NCI-H82 (cell line): ENCODE measurements around the gene IL16.

ENCODE experiments used
- DNase-seq: peaks from one replicate; lab custom pipeline; 2025; lab: John Stamatoyannopoulos, UW

Gene IL16

DNA sequence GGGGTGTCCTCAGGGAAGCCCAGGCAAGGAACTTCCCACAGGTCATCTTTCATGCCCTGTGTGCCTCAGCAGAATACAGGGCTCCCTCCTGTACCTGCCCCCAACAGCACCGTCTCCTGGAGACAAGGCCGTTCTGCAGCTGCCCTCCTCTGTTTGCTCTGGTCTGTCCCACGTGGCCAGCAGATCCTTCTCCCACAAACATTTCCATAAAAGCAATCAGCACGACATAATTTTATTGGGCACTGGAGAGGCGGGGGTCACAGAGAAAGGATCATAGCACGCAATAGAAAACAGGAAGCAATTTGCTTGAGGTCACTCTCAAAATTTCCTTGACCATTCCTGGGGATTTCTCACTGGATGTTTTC lies 97.8 kb downstream of the IL16 start:
- DNase-seq, result no peak

DNA sequence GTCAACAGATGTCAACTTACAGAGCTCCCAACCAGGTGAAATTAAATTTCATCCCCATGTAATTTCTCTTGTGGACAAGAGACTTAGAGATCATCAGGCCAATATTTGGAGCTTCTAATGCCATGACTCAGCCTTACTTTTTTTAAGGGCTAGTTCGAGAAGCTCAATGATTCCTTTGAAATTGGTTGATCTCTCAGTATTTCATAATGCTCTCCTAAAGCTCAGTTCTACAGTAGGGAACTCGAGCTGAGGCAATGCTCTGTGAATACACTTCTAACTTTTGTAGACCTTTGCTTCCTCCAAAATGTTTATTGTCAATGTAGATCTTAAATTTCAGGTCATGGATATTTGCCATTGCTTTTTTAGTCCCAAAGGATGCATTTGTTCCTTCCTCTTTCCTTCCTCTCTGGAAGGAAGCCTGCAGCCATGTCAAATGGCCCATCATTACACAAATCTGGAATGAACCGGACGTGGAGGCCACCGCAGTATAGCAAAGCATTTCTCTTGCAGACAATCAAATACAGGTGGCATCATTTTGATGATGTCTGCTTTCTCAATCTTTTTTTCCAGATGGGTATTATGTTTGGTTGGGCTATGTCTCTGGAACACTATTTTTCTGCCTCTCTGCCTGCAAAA lies 98.9 kb downstream of the IL16 start:
- DNase-seq, result no peak

DNA sequence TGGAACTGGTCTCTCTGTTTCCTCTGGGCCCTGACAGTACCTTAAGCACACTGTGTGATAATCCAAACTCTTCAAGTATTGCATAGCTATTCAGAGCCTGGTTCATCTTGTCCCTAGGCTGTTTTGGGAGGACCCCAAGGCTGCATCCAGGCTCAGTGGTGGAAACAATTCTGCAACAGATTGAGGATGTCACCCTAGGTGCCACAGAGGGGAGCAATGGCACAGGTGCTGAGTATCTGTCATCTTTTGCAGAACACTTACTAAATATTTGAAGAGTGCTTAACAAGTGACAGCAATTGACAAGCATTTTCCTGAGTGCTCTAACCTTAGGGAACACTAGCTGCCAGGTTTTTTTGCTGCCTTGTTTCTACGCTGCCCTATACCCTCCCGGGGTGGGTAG lies 99.5 kb downstream of the IL16 start:
- no peak for DNase-seq

DNA sequence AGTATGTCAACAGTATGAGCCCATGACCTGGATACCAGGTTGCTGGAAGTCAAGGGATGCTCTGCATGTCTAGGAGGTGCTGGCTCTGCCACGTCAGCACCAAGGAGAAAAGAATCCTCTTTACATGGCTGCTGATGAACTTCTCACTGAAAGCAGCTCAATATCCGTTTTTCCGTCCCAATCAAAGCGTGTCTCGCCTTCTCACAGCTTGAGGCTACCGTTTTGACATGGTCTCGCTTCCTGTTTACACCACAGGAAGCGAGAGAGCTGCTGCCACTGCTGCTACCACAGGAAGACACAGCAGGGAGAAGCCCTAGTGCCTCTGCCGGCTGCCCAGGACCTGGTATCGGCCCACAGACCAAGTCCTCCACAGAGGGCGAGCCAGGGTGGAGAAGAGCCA lies 100.0 kb downstream of the IL16 start:
- DNase-seq, result no peak

DNA sequence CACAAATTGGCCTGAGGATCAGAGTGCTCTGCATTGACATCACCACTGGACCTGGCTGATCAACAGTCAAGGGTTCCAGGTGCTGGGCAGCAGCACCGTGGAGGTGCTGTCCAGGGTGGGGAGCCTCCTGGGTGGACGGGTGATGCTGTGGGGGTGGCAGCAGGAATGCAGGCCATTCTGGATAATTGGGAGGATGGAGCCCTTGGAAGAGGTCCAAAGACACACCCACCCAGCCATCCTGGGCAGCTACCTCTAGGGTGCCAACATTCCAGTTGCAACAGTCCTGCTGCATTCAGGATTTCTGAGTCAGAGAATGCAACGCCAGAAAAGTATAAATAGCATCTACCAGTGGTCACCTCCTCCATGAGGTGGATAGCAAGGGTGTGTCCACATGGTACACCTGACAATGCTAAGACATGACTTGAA lies 100.5 kb downstream of the IL16 start:
- DNase-seq, result no peak

DNA sequence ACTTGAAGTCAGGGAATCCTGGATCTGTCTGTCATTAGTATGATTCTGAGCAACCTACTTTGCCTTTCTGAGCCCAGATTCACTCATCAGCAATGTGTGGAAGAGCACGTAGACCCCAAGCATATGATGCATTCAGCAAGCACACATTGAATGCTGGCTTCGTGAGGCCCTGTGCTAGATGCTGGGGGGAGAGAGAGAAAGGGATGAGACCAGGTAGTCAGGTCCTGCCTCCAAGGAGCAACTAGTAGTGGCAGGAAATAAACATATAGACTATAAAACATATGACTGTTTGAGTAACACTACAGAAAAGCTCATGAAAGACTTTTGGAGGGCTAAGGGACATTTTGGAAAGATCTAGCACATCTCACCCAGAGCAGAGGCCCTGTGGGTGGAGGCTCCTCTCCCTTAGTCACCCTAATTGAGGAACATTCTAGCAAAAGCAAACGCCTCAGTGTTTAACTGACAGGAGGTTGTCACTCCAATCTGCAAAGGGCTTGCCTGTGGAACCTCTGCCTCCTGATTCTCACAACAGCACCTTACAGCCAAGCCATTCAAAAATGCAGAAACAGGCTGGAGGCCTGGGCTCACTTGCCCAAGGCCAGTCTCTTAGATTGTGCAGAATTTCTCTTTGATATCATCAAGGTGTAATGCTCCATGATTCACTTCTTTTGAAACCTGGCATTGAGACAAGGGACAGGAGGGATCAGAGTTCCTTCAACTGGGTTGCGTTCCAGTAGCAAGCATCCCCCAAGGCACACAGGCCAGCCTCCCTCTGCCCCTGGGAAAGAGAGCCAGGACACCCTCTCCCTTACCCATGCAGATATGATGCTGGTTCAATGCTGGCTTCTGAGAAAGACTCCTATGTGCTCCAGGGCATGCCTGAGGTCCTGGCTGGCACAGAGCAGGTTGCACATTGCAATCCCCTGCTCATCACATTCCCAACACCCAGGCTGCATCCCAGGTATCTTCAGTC lies 101.2 kb downstream of the IL16 start:
- DNase-seq, result no peak

DNA sequence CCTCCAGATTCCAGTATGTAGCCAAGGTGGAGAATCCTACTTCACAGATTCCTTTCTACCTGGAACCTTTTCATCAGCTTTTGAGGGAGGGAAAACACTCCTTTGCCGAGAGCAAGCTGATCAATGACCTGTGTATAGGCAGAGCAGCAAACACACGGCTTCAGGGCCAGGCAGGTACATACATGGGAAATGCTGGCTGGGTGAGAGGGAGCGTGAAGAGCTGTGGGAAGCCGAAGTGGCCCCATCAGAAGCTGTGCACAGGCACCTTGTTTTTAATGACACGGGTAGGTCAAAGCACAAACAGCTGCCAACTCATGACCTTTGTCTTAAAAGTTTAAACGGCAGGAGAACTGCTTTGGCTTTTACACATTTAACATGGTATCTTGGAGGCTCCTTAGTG lies 101.9 kb downstream of the IL16 start:
- DNase-seq, result no peak

DNA sequence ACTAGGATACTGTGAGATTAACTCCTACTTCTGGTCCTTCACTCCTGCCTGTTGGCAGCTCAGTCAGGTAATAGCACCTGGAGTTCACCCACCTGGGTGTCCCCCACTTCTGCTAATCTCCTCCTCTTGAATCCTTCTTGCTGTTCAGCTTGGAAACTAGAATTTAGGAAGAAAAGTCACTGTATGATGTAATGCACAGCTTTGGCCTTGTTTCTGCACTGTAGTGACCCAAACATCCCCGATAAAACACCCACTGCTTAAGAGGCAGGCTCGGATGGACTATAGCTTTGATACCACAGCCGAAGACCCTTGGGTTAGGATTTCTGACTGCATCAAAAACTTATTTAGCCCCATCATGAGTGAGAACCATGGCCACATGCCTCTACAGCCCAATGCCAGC lies 102.5 kb downstream of the IL16 start:
- DNase-seq, result no peak

DNA sequence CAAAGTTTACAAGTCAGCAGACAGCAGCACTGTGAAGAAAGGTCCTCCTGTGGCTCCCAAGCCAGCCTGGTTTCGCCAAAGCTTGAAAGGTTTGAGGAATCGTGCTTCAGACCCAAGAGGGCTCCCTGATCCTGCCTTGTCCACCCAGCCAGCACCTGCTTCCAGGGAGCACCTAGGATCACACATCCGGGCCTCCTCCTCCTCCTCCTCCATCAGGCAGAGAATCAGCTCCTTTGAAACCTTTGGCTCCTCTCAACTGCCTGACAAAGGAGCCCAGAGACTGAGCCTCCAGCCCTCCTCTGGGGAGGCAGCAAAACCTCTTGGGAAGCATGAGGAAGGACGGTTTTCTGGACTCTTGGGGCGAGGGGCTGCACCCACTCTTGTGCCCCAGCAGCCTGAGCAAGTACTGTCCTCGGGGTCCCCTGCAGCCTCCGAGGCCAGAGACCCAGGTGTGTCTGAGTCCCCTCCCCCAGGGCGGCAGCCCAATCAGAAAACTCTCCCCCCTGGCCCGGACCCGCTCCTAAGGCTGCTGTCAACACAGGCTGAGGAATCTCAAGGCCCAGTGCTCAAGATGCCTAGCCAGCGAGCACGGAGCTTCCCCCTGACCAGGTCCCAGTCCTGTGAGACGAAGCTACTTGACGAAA lies 103.1 kb downstream of the IL16 start:
- no peak for DNase-seq

DNA sequence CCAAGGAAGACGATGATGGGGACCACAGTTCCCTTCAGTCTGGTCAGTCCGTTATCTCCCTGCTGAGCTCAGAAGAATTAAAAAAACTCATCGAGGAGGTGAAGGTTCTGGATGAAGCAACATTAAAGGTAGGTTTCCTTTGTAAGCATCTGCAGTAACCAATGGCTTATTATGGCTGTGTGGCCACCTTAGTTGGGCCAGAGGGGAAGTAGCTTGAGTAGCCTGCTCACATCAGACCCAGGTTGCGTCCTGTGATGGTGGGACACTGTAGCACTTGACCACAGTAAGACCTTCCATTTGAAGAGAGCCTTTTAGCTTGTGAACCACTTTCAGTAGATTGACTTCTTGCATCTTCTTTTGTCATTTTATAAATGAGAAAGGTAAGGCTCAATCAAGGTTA lies 104.7 kb downstream of the IL16 start:
- DNase-seq, result no peak

DNA sequence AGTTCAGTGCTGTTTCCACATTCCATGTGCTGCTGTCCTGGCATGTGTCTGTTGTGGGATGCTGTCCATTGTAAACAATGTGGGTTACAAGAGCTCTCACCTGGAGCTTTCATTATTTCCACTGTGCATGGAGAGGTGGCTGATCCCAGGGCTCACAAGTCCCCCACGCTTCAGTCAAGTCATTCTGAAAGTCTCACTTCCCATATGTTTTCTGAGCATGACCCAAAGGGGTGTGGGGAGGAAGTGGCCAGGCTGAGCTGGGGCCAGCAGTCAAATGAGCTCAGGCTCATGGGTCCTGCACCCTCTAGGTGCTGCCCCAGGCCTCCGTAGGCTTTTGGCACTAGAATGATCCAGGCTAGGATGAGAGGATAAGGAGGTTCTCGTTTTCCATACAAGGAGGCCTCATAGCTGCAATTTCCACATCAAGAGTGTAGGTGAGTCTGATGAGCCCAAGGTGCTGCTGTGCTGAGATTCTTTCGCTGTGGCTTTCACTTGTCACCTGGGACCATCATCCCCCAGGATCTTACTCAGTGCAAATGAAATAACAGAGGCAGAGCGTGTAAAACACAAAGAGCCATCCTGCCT lies 105.2 kb downstream of the IL16 start:
- DNase-seq, result no peak

DNA sequence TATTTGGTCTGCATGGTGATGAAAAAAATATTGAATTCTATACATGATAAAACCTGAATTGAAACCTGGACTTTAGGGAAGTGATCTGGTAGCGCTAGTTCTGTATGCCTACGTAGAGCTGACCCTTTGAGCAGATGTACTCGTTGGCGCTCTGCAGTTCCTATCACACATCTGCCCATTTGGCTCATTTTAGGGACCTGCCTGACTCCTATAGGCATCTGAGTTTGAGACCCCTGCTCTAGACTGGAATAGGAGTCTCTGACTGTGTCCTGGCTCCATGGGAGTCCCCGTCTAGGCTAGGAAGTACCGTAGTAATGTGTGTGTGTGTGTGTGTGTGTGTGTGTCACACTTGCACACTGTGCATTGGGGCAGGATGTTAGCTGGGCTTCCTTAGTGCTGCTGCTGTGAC lies 106.0 kb downstream of the IL16 start:
- DNase-seq, result no peak

DNA sequence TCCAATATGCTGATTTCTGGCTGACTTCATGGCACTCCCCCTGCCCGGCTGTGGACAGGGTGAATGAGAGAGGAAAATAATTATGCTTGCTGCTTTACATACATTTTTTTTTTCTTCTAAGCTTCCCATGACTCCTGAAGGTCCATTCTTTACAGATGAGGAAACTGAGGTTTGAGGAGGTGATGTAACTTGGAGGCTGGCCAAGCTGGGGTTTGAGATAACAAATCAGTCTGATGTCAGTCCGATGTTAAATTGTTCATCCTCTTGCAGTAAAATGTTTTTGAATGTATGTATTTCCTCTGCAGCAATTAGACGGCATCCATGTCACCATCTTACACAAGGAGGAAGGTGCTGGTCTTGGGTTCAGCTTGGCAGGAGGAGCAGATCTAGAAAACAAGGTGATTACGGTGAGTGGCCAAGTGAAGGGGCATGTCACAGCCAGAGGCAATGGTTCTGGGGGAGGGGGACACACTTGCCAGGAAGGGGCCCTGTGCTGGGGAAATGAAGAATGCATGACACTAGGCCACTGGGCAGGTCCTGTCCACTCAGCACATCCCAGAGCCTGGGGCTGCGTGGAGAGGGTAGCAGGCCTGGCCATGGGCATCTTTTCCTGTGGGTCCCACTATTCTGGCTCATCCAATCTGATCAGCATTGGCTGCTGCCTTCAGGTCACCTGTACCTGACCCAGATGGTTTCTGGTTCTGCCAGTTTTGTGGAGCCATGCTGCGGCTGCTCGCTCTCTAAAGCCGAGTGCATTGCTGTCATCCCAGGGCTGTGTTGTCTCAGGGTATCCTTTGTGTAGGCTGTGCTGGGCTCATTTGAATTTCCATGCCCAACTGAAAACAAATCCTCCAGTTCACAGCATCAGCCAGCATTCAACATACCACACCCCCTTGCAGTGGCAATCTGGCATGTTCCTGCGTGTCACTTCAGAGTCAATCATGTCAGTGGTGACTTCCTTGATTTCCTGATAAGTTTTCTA lies 106.9 kb downstream of the IL16 start:
- no peak for DNase-seq

DNA sequence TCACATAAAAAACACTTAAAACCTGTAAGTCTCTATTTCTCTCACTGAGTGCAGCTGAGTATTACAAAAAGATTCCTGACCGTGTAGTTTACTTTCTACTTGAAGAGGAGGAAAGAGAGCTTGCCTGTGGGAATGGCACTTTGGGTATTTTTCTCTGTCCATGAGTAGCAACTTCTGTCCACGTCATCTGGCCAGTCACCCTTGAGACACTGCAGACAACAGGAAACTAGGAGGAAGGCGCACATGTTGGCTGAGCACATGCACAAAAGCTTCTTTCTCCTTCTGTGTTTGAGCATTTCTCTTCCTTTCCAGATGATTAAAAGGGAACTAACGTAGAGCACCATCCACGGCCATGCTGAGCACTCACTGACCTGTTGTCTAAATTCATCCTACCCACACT lies 107.5 kb downstream of the IL16 start:
- DNase-seq, result no peak

DNA sequence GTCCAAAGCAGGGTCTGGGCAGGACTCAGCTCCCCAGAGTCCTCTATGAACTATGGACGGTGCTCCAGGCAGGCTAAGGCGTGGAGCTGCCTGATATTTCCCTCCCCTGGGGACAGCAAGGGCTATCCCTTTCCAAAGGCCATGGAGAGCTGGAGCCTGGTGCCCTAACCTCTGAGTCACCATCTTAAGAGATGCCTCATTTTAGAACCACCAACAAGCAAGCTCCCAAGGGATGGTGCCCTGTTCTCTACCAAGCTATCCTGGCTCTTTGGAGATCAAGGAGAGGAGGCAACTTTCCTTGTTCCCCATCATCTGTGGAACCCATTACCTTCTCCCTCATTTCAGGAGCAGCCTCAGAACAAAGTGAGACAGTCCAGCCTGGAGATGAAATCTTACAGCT lies 111.6 kb downstream of the IL16 start:
- no peak for DNase-seq

DNA sequence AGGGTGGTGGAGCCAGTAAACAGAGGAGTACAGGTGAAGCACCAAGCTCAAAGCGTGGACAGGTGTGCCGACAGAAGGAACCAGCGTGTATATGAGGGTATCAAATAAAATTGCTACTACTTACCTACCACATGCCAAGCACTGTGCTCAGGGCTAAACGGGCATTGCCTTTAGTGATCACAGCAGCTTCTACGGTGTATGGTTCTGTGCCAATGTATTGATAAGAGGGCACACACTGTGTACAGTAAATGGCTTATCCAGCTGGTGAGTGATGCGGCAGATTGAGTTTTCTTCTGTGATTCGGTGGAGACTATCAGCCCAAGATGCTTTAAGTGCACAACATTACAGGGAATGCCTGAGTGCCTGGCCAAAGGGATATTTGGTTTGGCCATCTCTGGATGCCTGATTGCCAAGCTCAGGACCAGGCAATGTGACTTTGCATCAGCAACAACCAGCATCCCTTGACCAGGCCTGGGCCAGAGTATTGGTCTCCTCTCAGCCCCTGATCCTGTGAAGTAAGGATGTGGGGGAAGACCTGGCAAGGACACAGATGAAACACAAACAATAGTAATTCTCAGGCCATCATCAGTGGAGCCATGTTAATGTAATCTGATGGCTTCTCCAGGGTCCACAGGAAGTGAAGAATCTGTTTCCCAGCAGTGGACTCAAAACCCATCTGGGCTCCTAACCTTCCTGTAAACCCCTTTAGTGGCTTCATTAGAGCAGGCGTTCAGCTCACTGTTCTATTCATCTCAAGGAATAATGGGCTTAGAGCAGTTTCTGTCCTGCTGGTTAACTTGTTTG lies 113.2 kb downstream of the IL16 start:
- DNase-seq, result no peak

DNA sequence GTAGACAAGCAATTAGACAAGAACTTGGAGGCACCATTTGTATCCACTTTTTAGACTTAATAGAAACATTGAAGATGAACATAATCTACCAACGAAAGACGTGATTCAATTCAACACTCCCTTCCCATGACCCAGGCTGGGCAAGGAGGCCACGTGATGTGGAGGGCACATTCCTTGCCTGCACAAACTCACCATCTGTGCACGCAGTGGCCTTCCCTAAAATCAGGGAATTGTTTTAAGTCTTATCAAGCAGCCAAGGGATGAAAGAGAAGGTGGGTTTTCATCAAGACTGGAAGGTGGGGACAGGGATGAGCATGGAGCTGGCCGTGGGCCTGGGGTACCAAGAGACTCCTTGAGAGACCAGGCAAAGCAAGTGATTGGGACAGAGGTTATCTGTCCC lies 113.8 kb downstream of the IL16 start:
- no peak for DNase-seq

DNA sequence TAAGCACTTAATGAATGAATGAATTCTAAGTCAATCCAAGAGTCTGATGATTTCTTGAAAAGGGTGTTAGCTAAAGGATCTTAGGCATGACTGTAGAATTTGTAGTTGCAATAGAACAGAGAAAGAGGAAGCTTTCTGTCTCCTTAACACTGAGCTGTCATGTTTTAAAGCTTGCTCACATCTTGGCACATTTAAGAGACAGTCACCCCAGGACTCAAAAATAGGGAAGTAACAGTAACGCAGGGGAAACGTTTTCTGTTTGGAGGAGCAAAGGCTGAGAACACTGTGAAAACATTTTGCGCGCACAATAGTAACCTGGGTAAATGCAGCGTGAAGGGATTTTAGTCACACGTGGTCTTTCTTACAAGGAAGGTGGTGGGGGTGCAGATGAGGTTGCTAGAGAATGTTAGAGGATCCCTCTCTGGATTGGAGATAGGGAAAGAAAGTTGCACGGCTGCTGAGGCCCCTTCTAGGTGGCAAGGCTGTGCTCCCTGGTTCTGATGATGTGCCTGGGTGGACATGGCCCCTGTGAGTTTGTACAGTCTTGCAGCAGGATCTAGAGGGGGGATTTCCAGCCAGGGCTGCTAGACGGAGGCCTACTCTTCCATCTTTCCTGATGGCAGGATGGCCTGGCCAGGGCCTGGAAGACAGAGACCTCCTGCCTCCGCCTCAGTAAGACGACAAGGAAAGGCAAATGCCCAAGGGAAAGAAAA lies 115.2 kb downstream of the IL16 start:
- no peak for DNase-seq

DNA sequence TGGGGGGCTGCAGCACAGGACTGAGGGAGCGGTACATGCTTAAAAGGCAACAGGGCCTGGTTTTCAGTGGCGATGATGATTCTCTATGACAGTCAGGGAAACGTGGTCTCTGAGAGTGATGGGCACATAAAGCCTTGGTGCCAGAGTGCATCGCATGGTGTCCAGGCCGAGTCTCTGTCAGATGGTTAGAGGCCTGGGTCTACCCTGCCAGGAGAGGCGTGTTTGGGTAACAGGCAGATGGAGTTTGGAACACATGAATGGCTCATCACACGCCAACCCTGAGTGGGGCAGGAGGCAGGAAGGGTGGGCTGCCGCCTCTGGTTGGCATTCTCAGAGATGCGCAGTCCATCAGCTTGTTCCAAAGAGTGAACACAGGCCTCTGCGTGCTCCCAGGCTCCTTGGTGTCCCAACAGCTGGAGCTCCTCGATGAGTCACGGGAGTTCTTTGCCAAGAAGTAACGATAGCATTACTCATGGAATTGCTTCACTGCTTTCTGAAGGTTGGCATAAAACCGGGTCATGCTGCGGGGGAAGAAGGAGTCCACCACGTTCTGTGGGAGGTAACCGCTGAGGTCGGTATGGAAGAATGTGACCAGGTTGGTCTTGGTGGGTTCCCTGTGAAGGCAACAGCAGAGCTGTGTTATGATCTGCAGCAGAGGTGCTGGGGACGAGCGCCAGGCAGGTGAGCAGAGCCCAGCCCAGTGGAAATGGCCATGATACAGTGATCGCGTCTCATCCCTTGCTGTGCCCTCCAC lies 116.3 kb downstream of the IL16 start:
- no peak for DNase-seq
